HEK293 (cell line): ENCODE measurements around the gene ULBP2.

Source experiments
- AEBP2 ChIP-seq: fragments of 450-650 bp; formaldehyde crosslinking; IDR thresholded peaks from 2 replicates; pipeline ENCODE4 v1.5.1; 2016; ENCODE audit warnings: missing biosample characterization, missing genetic modification characterization, borderline replicate concordance
- BCL11A ChIP-seq: fragments of 450-650 bp; formaldehyde crosslinking; IDR thresholded peaks from 2 replicates; pipeline ENCODE4 v1.5.1; 2016; ENCODE audit warnings: low read depth, missing biosample characterization, missing genetic modification characterization
- ELK4 ChIP-seq: IDR thresholded peaks from 2 replicates; pipeline ENCODE4 v1.6.1; 2011; ENCODE audit warnings: mild to moderate bottlenecking, low read depth, low read length, borderline replicate concordance
- INSM2 ChIP-seq: fragments of 450-650 bp; formaldehyde crosslinking; IDR thresholded peaks from 2 replicates; pipeline ENCODE4 v1.5.1; 2016; ENCODE audit warnings: missing biosample characterization, missing genetic modification characterization
- KLF17 ChIP-seq: fragments of 450-650 bp; formaldehyde crosslinking; IDR thresholded peaks from 2 replicates; pipeline ENCODE4 v1.5.1; 2016; ENCODE audit warnings: missing biosample characterization, missing genetic modification characterization
- OVOL3 ChIP-seq: fragments of 450-650 bp; formaldehyde crosslinking; IDR thresholded peaks from 2 replicates; pipeline ENCODE4 v1.5.1; 2016; ENCODE audit warnings: missing biosample characterization, missing genetic modification characterization
- PATZ1 ChIP-seq: fragments of 450-650 bp; formaldehyde crosslinking; IDR thresholded peaks from 2 replicates; pipeline ENCODE4 v1.5.1; 2016; ENCODE audit warnings: missing biosample characterization, missing genetic modification characterization
- PBX3 ChIP-seq: sonication (generic); formaldehyde crosslinking; IDR thresholded peaks from 2 replicates; pipeline ENCODE4 v1.8.1; 2022; ENCODE audit warnings: mild to moderate bottlenecking, moderate library complexity, missing genetic modification reagents
- REST ChIP-seq: fragments of 450-650 bp; formaldehyde crosslinking; IDR thresholded peaks from 2 replicates; pipeline ENCODE4 v1.5.1; 2016; ENCODE audit warnings: missing biosample characterization, missing genetic modification characterization
- SALL2 ChIP-seq: fragments of 450-650 bp; formaldehyde crosslinking; IDR thresholded peaks from 2 replicates; pipeline ENCODE4 v1.5.0; 2017; ENCODE audit warnings: missing biosample characterization, mild to moderate bottlenecking, missing genetic modification characterization, borderline replicate concordance
- SETDB1 ChIP-seq: IDR thresholded peaks from one replicate; pipeline ENCODE4 v1.6.1; 2017; ENCODE audit warnings: mild to moderate bottlenecking, low read length, moderate library complexity, mixed read lengths; ENCODE audit not compliant: insufficient read length
- YY1 ChIP-seq: fragments of 450-650 bp; formaldehyde crosslinking; IDR thresholded peaks from 2 replicates; pipeline ENCODE4 v1.5.1; 2018; ENCODE audit warnings: missing biosample characterization, missing genetic modification characterization
- ZBTB48 ChIP-seq: fragments of 450-650 bp; formaldehyde crosslinking; IDR thresholded peaks from 2 replicates; pipeline ENCODE4 v1.5.1; 2016; ENCODE audit warnings: missing biosample characterization, missing genetic modification characterization
- ZFP3 ChIP-seq: fragments of 450-650 bp; formaldehyde crosslinking; IDR thresholded peaks from 2 replicates; pipeline ENCODE4 v1.5.1; 2016; ENCODE audit warnings: low read depth, missing biosample characterization, missing genetic modification characterization
- ZNF280D ChIP-seq: fragments of 450-650 bp; formaldehyde crosslinking; IDR thresholded peaks from 2 replicates; pipeline ENCODE4 v1.5.1; 2016; ENCODE audit warnings: missing biosample characterization, missing genetic modification characterization
- ZNF292 ChIP-seq: fragments of 450-650 bp; formaldehyde crosslinking; IDR thresholded peaks from 2 replicates; pipeline ENCODE4 v1.5.1; 2016; ENCODE audit warnings: low read depth, missing biosample characterization, missing genetic modification characterization, borderline replicate concordance
- ZNF37A ChIP-seq: fragments of 450-650 bp; IDR thresholded peaks from 2 replicates; pipeline ENCODE4 v1.5.1; 2018; ENCODE audit warnings: missing biosample characterization, missing genetic modification characterization
- ZNF510 ChIP-seq: fragments of 450-650 bp; formaldehyde crosslinking; IDR thresholded peaks from 2 replicates; pipeline ENCODE4 v1.5.1; 2018; ENCODE audit warnings: mild to moderate bottlenecking, missing genetic modification characterization, missing biosample characterization; ENCODE audit not compliant: insufficient replicate concordance
- ZNF623 ChIP-seq: fragments of 450-650 bp; formaldehyde crosslinking; IDR thresholded peaks from 2 replicates; pipeline ENCODE4 v1.5.1; 2016; ENCODE audit warnings: missing biosample characterization, missing genetic modification characterization
- ZNF692 ChIP-seq: fragments of 450-650 bp; formaldehyde crosslinking; IDR thresholded peaks from 2 replicates; pipeline ENCODE4 v1.5.1; 2016; ENCODE audit warnings: missing biosample characterization, missing genetic modification characterization

The ULBP2 gene

GRCh38 chr6:149941583-149942460, at the start of gene ULBP2 (continued):
- TF ChIP-seq AEBP2 (tag by site-specific recombination) (no peak), OVOL3 (tag by site-specific recombination) (no peak), SALL2 (tag by site-specific recombination) (no peak), ZFP3 (tag by site-specific recombination) (no peak), PATZ1 (tag by site-specific recombination) (peak; percentile 90), ZNF623 (tag by site-specific recombination) (no peak), KLF17 (tag by site-specific recombination) (peak; percentile 47), SETDB1 (no peak), ZBTB48 (peak; percentile 39; the same call in 1 of the 2 replicates), ZNF292 (tag by site-specific recombination) (no peak), ZNF280D (tag by site-specific recombination) (no peak), YY1 (tag by site-specific recombination) (no peak), REST (tag by site-specific recombination) (no peak), BCL11A (no peak), INSM2 (no peak), PBX3 (CRISPR knock-in tag) (no peak), ZNF510 (no peak), ZNF692 (tag by site-specific recombination) (0 out of 2 replicates have a peak, but pooled peaks have one; percentile 14), ZNF37A (tag by site-specific recombination) (no peak), ELK4 (no peak)
